Stimulated activated CD8-positive, alpha-beta memory T cell treated with anti-CD3 and anti-CD28 coated beads, Interleukin-15, amount 100 ng/mL, for 48 hours (primary cell): Measurements from ENCODE around the gene NEK7.

ENCODE experiments used
- DNase-seq, 2 donors: peaks; one replicate each; pipeline ENCODE4 v3.0.0-alpha.2; 2020; ENCODE audit warnings: low read depth in 2 of 2

The NEK7 gene

GRCh38 chr1:198143797-198144196 is 13.0 kb upstream of the NEK7 start:
- no peak for DNase-seq

GRCh38 chr1:198147216-198147615 is 9.6 kb upstream of the NEK7 start:
- no peak for DNase-seq

- DNase-seq, result no peak
These were observed 6.4 kb upstream of the NEK7 start for GRCh38 chr1:198150369-198150768.

- no peak for DNase-seq
These were observed 5.1 kb upstream of the NEK7 start for GRCh38 chr1:198151688-198152087.

GRCh38 chr1:198153103-198153502 is 3.7 kb upstream of the NEK7 start:
- DNase-seq, result no peak

GRCh38 chr1:198153804-198154203 is 3.0 kb upstream of the NEK7 start:
- DNase-seq, result no peak

GRCh38 chr1:198155253-198155652 is 1.5 kb upstream of the NEK7 start:
- no peak for DNase-seq

GRCh38 chr1:198156111-198156744 is 570 bp upstream of the NEK7 start:
- peak in 1 of 2 donors; percentile 64 for DNase-seq

- peak; percentile 69 to 79 for DNase-seq
These were observed 546 bp downstream of the NEK7 start for GRCh38 chr1:198157241-198157846.

- DNase-seq, result no peak
These were observed 1.3 kb downstream of the NEK7 start for GRCh38 chr1:198157847-198158725.

GRCh38 chr1:198158735-198159589 is 2.2 kb downstream of the NEK7 start:
- peak; percentile 80 to 85 for DNase-seq

- DNase-seq, result no peak
These were observed 3.4 kb downstream of the NEK7 start for GRCh38 chr1:198160222-198160621.

GRCh38 chr1:198160946-198161614 is 4.3 kb downstream of the NEK7 start:
- no peak for DNase-seq

GRCh38 chr1:198161718-198162090 is 4.9 kb downstream of the NEK7 start:
- DNase-seq, result no peak

GRCh38 chr1:198162091-198162767 is 5.4 kb downstream of the NEK7 start:
- no peak for DNase-seq

- DNase-seq, result no peak
These were observed 9.3 kb downstream of the NEK7 start for GRCh38 chr1:198165927-198166647.

- no peak for DNase-seq
These were observed 10.1 kb downstream of the NEK7 start for GRCh38 chr1:198166900-198167299.

- DNase-seq, result no peak
These were observed 10.7 kb downstream of the NEK7 start for GRCh38 chr1:198167436-198167934.

GRCh38 chr1:198168227-198168626 is 11.4 kb downstream of the NEK7 start:
- DNase-seq, result no peak

- no peak for DNase-seq
These were observed 12.9 kb downstream of the NEK7 start for GRCh38 chr1:198169672-198170071.
